Epidermal melanocyte (primary cell): Measurements from ENCODE around the gene EIPR1.
"Not testable (repeated sequence)": the region's sequence is repeated elsewhere in the genome, so short reads cannot be mapped to it uniquely, and the experiment has no call there.

ENCODE experiments used
- DNase-seq: peaks from one replicate; pipeline ENCODE4 v3.0.0; 2011; ENCODE audit warnings: low spot score; ENCODE audit not compliant: insufficient read length

The EIPR1 gene

GRCh38 chr2:3196716-3197115, 180.9 kb downstream of the EIPR1 start:
- DNase-seq: no peak

DNA sequence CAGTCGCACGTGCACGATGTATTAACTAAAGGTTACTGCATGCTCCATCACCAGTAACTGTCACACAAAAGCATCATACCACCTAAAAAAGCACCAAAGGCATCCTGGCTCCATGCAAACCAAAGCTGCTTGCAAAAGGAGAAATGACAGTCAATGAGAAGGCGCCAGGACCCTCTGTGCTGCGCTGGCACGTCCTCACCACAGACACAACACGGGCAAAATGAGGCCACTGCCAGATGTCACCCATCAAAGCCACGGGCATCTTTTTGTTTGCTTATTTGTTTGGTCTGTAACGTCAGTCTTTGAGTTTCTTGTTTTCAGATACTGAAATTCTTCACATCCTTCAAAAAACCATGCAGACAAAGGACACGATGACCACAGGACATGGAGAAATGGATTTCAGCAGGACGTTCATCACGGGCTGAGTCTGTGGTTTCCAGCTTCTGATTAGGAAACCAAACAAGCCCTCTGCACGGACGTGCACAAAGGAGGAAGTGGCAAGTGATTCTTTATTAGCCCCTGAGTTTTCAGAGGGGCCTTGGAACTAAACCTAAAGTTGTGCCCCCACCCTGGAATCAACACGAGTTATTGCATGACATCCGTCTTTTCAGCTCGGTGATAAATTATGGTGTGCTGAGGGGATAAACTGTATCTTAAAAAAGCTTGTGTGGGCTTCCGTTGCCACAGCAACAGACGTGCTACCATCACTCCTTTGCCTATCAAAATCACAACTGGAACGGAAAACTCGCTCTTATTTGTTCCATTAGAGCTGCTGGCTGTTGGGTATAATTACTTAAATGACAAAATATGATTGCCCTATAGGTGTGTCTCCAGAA, 181.8 kb downstream of the EIPR1 start:
- DNase-seq: no peak

DNA sequence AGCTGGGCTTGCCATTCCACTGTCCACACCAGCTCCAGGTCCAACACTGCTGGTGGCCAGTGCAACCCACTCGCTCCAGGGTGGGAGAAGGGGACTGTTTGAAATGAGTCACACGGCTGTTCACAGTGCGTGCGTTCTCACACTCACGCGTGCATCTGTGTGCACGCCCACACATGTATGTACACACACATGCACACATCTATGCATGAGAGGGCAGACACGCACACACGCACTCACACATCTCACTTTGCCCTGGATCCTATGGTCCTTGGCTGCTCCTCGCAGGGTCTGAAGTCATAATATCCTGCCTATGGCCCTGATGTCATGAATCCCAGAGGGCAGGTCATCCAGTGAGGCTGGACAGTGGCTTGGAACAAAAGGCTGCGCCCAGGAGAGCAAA, 182.8 kb downstream of the EIPR1 start:
- DNase-seq: no peak

DNA sequence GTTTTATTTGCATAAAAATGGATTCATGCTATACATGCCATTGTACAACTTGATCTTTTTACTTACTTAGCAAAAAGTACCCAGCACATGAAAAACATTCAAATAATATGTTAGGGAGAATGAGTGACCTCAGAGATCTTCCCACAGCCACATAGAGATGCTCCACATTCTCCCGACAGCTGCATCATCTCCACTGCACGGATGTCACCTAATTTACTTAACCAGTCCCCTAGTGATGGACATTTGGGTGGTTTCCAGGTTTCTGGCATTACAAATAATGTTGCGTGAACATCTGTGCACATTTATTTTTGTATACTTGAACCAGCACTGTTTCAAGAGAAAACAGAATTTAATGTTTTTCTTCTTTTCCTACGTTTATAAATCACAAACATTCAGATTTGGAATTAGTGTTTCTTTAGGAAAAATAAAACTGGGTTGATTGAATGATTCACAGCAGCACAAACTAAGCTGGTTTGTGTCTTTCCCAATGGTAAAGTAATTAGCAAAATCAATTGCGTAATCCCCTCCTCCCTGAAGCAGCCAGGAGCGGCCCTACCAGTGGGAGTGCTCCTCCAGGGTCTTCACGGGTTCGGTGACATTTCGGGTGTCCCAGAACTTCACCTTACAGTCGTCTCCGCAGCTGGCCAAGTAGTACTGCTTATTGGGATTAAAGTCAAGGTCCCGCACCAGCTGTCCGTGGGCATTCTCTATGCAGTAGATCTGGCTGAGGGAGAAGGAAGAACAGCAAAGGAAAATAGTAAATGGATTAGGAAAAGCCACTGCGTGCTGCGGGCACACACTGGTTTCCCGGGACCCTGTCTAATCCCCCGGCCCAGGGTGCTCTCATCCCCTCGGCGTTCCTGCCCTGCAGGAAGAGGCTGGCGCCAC, 183.9 kb downstream of the EIPR1 start:
- no peak for DNase-seq

GRCh38 chr2:3192920-3193319, 184.7 kb downstream of the EIPR1 start:
- DNase-seq: no peak

GRCh38 chr2:3192281-3192818, 185.3 kb downstream of the EIPR1 start:
- DNase-seq: no peak

DNA sequence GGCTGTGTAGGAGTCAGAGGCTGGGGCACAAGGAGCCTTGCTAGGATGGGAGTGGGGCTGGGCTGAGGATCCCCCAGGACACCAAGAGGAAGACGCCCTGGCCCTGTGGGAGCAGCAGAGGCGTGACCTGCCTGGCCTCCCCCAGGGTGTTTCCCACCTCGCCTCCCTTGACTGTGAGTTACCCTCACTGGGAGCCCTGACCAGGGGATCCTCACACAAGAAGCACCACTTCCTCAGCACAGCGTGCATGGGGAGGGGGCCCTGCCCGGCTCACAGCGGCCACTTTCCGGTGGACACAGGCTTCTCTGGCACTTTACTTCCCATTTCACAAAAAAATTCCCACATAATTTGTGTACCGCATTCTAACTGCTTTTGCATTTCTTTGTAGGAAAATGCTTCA, 187.7 kb downstream of the EIPR1 start:
- no peak for DNase-seq

DNA sequence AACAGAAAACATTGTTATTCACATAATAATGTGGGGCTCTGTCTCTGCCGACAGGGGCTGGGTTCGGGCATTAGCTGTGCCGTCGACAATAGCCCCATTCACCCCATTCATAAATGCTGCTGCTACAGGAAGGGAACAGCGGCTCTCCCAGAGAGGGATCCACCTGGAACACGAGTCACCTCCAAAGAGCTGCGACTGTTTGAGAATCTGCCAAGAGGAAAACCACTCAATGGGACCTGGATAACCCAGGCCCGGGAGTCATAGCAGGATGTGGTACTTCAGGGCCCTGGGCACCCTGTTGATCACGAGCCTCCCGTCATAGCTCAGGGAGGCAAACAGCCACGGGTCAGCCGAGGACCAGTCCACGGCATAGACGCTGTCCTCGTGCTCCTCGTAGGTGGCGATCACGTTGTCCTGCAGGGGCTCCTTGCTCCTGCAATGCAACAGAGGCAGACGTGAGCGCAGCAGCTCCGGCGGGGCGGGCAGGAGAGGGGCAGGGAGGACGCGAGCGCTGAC, 188.5 kb downstream of the EIPR1 start:
- no peak for DNase-seq

DNA sequence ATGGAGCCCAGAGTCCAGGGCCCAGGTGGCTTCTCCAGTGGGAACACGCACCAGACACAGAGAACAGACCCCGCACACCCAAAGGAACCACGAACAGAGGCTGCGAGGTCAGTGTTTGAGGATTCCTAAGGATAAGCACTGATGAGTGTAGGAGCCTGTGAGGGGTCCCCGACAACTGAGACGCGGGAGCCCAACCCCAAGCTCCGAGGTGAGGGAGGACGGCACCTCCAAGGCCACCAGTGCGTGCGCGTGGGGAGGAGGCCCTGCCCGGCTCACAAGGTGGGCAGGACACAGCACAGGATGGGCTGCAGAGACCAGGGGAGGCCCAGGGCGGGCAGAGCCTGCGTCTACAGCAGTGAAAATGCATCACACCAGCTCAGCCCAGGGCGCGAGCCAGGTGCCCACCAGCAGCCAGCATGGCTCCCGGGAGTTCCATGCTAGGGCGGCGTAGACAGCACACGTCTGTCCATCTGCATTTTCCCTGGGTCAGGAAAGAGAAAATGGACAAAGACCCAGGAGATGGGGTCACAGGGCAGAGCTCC, 189.1 kb downstream of the EIPR1 start:
- no peak for DNase-seq

DNA sequence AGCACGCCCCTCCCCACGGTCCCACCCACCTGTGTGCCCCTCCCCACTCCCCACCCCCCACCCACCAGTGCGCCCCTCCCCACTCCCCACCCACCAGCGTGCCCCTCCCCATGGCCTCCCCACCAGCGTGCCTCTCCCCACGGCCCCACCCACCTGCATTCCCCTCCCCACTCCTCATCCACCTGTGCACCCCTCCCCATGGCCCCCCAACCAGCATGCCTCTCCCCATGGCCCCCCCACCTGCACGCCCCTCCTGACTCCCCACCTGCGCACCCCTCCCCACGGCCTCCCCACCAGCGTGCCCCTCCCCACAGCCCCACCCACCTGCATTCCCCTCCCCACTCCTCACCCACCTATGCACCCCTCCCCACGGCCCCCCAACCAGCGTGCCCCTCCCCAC, 190.2 kb downstream of the EIPR1 start:
- no peak for DNase-seq

GRCh38 chr2:3186766-3187165, 190.9 kb downstream of the EIPR1 start:
- no peak for DNase-seq

DNA sequence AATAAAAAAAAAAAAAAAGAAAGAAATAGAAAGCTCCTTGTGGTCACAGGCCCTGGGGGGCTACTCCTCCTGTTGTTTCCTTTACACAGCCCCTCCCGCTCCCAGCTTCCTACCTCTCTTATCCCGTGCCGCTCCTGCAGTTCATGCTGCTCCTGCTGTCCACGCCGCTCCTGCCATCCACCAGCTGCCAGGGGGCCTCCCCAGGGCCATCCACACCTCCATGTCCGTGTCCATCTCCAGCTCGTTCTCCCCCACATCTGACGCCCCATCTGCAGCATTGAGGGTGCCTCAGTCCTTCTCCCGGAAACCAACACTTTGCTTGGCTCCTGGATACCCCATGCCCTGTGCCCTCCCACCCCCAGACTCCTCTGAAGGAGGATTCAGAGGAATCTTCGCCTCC, 191.7 kb downstream of the EIPR1 start:
- no peak for DNase-seq

DNA sequence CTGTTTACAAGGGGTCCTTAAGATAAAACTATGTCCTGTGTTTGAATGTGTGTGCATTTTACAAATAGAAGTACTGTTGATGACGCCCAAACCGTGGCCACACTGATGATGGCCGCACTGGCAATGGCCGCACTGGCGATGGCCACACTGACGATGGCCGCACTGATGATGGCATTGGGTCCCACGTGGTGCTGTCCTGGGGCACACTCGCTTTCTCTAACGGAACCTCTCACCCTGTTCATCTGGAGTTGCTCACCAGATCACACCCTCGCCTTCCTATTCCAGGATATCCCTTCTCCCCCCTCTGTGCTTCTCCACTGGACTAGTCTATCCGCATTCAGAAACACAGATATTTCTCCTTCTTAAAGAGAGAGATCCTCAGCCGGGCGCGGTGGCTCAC, 192.4 kb downstream of the EIPR1 start:
- DNase-seq: no peak

- no peak for DNase-seq
Measured at GRCh38 chr2:3184167-3184566, 193.5 kb downstream of the EIPR1 start.

DNA sequence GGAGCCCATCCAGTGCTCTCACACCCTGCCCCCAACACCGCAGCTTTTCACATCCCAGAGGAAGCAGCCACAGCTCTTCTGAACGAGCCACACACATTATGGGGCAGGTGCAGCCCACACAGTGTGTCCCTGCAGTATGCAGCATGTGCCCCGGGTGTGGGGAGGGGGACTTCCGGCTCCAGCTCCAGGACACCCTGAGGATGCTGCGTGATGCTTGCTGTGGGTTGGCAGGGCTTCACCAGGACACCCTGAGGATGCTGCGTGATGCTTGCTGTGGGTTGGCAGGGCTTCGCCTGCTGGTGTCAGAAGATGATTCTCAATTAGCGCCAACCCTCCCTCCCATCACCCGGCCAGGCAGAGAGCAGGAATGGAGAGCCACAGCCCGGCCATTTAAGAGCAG, 193.9 kb downstream of the EIPR1 start:
- no peak for DNase-seq

GRCh38 chr2:3182848-3183247, 194.8 kb downstream of the EIPR1 start:
- no peak for DNase-seq

- DNase-seq: no peak
Measured at GRCh38 chr2:3181416-3182010, 196.1 kb downstream of the EIPR1 start.

- not testable (repeated sequence) for DNase-seq
Measured at GRCh38 chr2:3180909-3181221, 196.8 kb downstream of the EIPR1 start.

GRCh38 chr2:3180082-3180908, 197.3 kb downstream of the EIPR1 start:
- DNase-seq: no peak

DNA sequence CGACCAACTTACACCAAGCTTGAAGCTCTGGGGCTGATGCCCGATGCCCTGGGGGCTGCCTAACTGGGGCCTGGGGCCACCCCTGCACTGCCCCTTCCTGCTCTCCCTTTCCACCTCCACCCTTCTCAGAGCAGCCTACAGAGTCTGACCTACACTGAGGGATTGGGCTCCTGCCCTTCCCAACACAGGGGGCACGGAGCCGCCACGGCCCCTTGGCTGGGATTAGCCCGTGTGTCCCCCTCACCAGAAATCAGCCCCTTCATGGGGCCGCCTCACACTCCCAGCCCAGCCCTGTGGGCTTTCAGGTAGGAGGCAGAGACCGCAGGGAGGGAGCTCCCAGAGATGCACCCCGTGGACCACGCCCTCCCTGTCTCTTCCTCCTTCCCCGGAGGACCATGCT, 198.0 kb downstream of the EIPR1 start:
- no peak for DNase-seq

DNA sequence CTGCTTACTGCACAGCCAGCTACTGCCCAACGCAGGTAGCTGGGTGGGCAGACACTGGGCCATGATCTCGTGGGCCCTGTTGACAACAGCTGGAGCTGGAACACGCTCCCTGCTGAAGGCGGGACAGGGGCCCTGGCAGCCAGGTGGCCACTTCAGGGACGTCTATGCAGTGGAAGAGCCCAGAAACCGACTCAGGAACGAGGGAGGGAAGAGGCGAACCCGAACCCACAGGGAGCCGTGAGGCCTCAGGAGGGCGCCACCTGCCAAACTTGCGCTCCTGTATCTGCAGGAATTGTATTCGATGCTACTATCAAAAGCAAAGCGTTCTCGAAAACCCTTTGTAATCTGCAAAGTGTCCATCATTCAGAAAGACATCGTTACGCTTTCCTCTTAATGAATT, 198.4 kb downstream of the EIPR1 start:
- DNase-seq: no peak
